Astrocyte of the cerebellum (primary cell): ENCODE measurements around the gene POLD2.

Experiments
- DNase-seq: peaks from one replicate; pipeline ENCODE4 v3.0.0-alpha.2; 2011; ENCODE audit warnings: low read depth
- H3K4me3 ChIP-seq: 2 replicates; pipeline ENCODE4 v1.5.1; 2011; ENCODE audit warnings: mild to moderate bottlenecking, low read depth, low read length, moderate library complexity
- in situ Hi-C: cut with HindIII; loops from 2 replicates; pipeline ENCODE4 v1.10.0; 2017; ENCODE audit warnings: low sequenced_read_pairs
- TF ChIP-seq, protein P1 (sequence below): IDR thresholded peaks from 2 replicates; pipeline ENCODE4 v1.5.1; 2012; ENCODE audit warnings: low read length, low read depth, moderate library complexity, mild to moderate bottlenecking; ENCODE audit errors: missing control alignments

Gene POLD2

DNA sequence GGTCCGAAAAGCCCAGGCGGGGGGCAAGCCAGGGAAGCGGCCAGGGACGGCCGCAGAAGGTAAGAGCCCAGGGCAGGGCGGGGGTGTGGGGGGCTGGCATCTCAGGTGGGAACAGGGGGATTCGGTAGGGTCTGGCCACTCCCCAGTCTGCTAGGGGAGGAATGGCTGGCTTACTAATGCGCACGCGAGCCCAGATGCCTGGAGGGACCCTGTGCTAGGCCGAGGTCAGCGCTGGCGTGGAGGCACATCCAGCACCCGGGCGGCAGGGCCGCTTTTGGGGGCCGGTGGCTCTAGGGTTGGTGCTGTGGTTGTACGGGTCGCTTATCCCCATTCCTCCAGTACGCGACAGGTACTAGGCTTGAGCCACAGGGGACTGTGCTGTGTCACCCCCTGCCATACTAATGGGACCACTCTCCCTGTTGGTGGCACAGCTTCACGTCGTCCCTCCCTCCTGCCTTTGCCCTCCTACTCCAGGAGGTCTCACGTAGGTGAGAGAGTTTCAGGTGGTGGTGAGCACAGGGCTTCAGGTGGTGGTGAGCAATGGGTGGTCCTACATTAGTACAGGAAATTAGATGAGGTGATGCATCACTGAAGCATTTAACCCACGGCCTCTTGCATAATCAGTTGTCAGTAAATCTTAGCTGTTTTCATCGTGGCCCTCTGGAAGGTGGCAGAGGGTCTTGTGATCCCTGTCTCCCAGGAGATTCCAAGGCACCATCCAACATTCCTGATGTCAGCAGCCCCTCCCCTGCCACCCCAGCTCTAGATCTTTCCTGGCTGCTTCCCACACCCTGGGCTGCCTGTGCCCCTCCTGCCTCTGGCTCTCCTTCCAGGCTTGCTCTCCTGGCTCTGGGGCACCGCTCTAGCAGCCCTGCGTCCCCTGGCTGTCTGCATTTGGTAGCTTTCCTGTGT, 18.2 kb downstream of the POLD2 start:
- TF ChIP-seq, protein P1, sequence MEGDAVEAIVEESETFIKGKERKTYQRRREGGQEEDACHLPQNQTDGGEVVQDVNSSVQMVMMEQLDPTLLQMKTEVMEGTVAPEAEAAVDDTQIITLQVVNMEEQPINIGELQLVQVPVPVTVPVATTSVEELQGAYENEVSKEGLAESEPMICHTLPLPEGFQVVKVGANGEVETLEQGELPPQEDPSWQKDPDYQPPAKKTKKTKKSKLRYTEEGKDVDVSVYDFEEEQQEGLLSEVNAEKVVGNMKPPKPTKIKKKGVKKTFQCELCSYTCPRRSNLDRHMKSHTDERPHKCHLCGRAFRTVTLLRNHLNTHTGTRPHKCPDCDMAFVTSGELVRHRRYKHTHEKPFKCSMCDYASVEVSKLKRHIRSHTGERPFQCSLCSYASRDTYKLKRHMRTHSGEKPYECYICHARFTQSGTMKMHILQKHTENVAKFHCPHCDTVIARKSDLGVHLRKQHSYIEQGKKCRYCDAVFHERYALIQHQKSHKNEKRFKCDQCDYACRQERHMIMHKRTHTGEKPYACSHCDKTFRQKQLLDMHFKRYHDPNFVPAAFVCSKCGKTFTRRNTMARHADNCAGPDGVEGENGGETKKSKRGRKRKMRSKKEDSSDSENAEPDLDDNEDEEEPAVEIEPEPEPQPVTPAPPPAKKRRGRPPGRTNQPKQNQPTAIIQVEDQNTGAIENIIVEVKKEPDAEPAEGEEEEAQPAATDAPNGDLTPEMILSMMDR = no peak
- H3K4me3 ChIP-seq = peak overlapping the region; percentile 60
- DNase-seq = no peak
- in situ Hi-C loops = no loop called here

DNA sequence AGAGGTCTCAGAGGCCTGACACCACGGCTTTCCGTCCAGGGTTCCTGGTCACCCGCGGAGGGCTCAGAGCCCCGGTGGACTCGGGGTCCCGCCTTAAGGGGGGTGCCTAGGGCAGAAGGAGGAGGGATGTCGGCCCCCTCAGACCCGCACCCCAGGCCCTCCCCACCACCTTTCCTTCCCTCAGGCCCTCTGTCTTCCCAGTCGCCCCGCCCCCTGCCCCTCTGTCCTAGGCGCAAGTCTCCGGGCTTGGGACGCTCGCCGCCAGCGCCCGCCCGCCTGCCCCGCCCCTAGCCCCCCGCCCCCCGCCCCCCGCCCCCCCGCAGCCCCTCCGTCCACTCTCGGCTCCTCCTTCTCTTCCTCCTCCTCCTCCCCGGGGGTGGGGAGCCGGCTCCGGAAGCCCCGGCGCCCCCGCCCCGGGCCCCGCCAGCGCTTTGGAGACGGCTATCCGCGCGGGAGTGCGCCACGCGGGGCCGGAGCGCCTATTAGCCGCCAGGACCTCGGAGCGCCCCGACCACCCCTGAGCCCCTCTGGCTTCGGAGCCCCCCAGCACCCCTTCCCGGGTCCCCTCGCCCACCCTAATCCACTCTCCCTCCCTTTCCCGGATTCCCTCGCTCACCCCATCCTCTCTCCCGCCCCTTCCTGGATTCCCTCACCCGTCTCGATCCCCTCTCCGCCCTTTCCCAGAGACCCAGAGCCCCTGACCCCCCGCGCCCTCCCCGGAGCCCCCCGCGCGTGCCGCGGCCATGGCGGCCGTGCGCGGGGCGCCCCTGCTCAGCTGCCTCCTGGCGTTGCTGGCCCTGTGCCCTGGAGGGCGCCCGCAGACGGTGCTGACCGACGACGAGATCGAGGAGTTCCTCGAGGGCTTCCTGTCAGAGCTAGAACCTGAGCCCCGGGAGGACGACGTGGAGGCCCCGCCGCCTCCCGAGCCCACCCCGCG, 19.2 kb downstream of the POLD2 start, which contains the start of gene AEBP1:
TSS of gene AEBP1 (plus strand) at position 423 of the 937 bp plus-strand sequence. CDS start at position 744, 321 bp downstream.
- DNase-seq = no peak
- peak within 1 kb of the TSS; percentile 60 for H3K4me3 ChIP-seq
- TF ChIP-seq, protein P1 = no peak
- in situ Hi-C loops = no loop called here

DNA sequence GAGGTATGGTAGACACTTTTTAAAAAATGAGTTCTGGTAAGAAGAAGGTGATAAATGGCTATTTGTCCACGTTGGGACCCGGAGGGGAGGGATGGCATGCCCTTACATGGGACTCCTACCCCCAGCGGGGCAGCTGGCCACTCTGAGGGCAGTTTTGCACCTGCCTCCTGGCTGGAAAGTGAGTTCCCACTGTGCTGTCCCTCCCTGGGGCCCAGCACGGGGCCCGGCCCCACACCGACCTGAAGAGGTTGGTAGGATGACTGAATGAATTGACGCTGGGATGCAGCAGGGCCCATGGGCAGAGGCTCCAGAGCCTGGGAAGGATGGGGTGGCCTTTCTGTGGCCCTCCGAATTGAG, 19.8 kb downstream of the POLD2 start:
- no peak for DNase-seq
- peak overlapping the region; percentile 60 for H3K4me3 ChIP-seq
- TF ChIP-seq, protein P1 = no peak
- in situ Hi-C loops = no loop called here

DNA sequence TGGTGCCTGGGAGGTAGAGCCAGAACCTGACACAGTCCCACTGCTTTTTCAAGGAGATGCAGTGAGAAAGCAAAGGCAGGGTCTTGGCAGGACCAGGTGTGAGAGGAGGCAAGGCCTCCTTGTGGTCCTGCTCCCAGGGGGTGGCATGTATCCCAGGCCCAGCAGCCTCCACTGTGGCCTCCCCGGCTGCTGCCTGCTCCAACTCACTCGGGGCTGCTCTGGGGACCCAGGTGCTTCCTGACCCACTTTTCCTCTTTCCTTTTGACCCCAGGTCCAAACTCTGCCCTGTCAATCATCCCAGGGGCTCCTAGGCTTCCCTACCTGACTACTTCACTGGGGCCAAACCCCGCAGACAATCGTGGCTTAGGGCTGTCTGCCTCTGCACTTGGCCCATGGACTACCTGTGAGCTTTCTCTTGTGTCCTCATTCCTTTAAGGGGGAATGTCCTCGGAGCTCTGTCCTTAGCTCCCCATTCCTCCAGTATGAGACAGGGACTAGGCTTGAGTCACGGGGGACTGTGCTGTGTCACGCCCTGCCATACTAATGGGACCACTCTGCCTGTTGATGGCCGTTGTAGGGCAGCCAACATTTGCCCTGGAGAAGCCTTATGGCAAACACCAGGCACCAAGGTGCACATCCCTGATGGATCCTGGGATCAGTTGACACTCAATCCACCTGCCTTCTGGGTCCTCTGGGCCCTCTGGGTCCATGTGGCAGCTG, 20.3 kb downstream of the POLD2 start:
- no peak overlapping the region for H3K4me3 ChIP-seq
- in situ Hi-C loops = no loop called here
- TF ChIP-seq, protein P1 = no peak
- DNase-seq = no peak

DNA sequence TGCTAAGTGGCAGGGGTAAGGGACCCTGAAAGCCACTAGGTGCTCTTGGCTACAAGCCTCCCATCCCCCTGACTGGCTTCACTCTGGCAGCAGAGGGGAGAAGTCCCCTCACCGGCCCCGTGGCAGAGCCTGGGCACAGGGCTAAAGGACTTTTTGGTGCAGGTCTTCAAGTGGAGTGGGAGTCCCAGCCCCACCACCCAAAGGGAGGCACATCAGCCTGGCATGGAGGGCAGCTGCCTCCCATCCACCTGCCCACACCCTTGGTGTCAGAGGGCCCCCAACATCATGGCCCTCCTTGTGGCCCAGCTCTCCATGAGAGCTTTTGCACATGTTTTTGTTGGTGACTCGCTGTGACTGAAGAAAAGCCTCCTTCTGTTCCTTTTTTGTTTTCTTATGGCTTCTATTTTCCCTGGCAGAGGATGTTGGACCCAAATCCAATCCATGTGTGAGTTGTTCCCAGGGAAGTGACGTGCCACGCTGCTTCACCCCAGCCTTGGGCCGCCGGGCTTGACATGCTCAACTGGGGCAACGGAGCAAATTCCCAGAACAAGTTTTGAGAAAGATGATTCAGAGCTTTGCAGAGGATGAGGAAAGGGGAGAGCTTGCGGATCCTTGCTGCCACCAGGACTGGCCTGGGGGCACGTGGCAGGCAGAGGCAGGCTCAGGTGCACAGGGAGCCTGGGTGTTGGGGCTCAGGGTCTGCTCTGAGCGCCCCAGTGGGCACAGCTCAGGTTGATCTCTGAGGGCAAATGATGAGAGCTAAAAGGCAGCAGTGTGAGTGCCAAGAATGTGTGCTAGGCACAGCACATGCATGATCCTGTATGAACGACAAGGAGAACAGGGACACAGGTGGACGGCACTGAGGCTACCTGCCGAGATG, 21.1 kb downstream of the POLD2 start:
- TF ChIP-seq, protein P1 = no peak
- in situ Hi-C loops = no loop called here
- no peak for DNase-seq
- no peak overlapping the region for H3K4me3 ChIP-seq
